Measurements from ENCODE around the gene HSF2.

DNA sequence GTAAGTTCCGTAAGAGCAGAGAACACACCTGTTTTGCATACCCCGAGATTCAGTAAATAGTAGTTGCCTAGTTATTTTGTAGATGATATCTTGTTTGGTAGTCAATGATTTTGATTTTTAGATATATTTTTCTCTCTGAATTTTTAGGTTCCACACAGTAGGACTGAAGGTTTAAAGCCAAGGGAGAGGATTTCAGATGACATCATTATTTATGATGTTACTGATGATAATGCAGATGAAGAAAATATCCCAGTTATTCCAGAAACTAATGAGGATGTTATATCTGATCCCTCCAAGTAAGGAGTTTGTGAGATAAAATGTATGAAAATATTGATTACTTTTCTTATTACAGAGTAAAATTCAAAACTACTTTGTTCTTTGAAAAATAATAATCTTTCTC, 22.6 kb downstream of the HSF2 start:
- TF ChIP-seq, protein P1, sequence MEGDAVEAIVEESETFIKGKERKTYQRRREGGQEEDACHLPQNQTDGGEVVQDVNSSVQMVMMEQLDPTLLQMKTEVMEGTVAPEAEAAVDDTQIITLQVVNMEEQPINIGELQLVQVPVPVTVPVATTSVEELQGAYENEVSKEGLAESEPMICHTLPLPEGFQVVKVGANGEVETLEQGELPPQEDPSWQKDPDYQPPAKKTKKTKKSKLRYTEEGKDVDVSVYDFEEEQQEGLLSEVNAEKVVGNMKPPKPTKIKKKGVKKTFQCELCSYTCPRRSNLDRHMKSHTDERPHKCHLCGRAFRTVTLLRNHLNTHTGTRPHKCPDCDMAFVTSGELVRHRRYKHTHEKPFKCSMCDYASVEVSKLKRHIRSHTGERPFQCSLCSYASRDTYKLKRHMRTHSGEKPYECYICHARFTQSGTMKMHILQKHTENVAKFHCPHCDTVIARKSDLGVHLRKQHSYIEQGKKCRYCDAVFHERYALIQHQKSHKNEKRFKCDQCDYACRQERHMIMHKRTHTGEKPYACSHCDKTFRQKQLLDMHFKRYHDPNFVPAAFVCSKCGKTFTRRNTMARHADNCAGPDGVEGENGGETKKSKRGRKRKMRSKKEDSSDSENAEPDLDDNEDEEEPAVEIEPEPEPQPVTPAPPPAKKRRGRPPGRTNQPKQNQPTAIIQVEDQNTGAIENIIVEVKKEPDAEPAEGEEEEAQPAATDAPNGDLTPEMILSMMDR (IDR thresholded peaks at IDR 0.05 in 4 of 5, conservative IDR thresholded peaks at IDR 0.05 in 1 of 5): no peak
- TF ChIP-seq POLR2A (IDR thresholded peaks at IDR 0.05): no peak
